Activated CD8-positive, alpha-beta T cell treated with anti-CD3 and anti-CD28 coated beads for 36 hours (primary cell): Measurements from ENCODE around the gene SLC35E4. TPM values are rescaled to one million over a fixed set of nuclear protein-coding genes. Genes with fewer than 3 reads are reported as not detected.

Source experiments
- ATAC-seq: fragments of 200-7000 bp; cut with Tn5 transposase; one replicate; pipeline ENCODE4 v1.10.0; 2021; ENCODE audit warnings: mild to moderate bottlenecking, moderate library complexity
- CTCF ChIA-PET: fragments of 350-600 bp; sonication (Branson Sonifier 250); formaldehyde crosslinking; loops from one replicate; lab custom pipeline; 2021; ENCODE audit warnings: antibody characterized with exemption; lab: Charles Lee
- POLR2A ChIA-PET: fragments of 350-600 bp; sonication (Branson Sonifier 250); formaldehyde crosslinking; loops from one replicate; lab custom pipeline; 2021; ENCODE audit warnings: antibody characterized with exemption; lab: Charles Lee
- DNase-seq: peaks from one replicate; pipeline ENCODE4 v3.0.0-alpha.2; 2020
- H3K27ac Mint-ChIP-seq: one replicate; pipeline ENCODE4 v1.8.0; 2021; ENCODE audit warnings: mild to moderate bottlenecking, mixed read lengths
- H3K27me3 Mint-ChIP-seq: one replicate; pipeline ENCODE4 v1.8.0; 2021; ENCODE audit warnings: mixed read lengths
- H3K36me3 Mint-ChIP-seq: one replicate; pipeline ENCODE4 v1.8.0; 2021; ENCODE audit warnings: low read depth, mixed read lengths
- H3K4me1 Mint-ChIP-seq: one replicate; pipeline ENCODE4 v1.8.0; 2021; ENCODE audit warnings: low read depth, mixed read lengths
- H3K4me3 Mint-ChIP-seq: one replicate; pipeline ENCODE4 v1.8.0; 2021; ENCODE audit warnings: mild to moderate bottlenecking, moderate library complexity, mixed read lengths
- H3K9me3 Mint-ChIP-seq: one replicate; pipeline ENCODE4 v1.8.0; 2021; ENCODE audit warnings: mixed read lengths
- CTCF ChIP-seq: fragments of 200-600 bp; IDR thresholded peaks from one replicate; pipeline ENCODE4 v1.8.0; 2022; ENCODE audit warnings: antibody characterized with exemption, mild to moderate bottlenecking
- intact Hi-C: fragments of 100-400 bp; cut with micrococcal nuclease; formaldehyde crosslinking; loops from one replicate; pipeline ENCODE4 v1.10.0; 2022
- total RNA-seq, 2 experiments: library from RNA; stranded (reverse); gene quantifications; one replicate each; pipeline ENCODE4 v1.2.3, GENCODE V29; 2021

The SLC35E4 gene
- total RNA-seq, 2 experiments from 2014 or later = 3.4 to 3.8 TPM

GRCh38 chr22:30610299-30610698, 25.3 kb upstream of the SLC35E4 start:
- H3K27ac Mint-ChIP-seq = no peak overlapping the region
- ChIA-PET POLR2A (interaction anchor here (0.6 to 1.5 kb wide), 3 partner anchors 10 to 20 kb away, joined by 3 to 4 read pairs (median 3); partner anchors contain the start of gene PES1), CTCF (interaction anchor here (1.4 kb wide), 1 partner anchor 25 kb away, joined by 5 read pairs; the partner anchor contains the start of gene SLC35E4)
- H3K4me1 Mint-ChIP-seq = peaks cover 25% of the 10 kb centered on the region
- H3K9me3 Mint-ChIP-seq = no peaks in the 10 kb centered on the region
- DNase-seq (no peak), ATAC-seq (no peak)
- H3K4me3 Mint-ChIP-seq = no peak overlapping the region
- TF ChIP-seq CTCF = no peak
- H3K27me3 Mint-ChIP-seq = no peaks in the 10 kb centered on the region
- intact Hi-C loops = no loop called here
- no peaks in the 10 kb centered on the region for H3K36me3 Mint-ChIP-seq

- intact Hi-C loops = no loop called here
- DNase-seq (no peak), ATAC-seq (no peak)
- H3K4me1 Mint-ChIP-seq = peaks cover 18% of the 10 kb centered on the region
- no peaks in the 10 kb centered on the region for H3K27me3 Mint-ChIP-seq
- H3K9me3 Mint-ChIP-seq = no peaks in the 10 kb centered on the region
- ChIA-PET POLR2A (no interaction called here), CTCF (interaction anchor here (1.0 kb wide), 1 partner anchor 23 kb away, joined by 3 read pairs; no protein-coding TSS in a partner anchor)
- H3K27ac Mint-ChIP-seq = no peak overlapping the region
- H3K4me3 Mint-ChIP-seq = no peak overlapping the region
- no peak for TF ChIP-seq CTCF
- no peaks in the 10 kb centered on the region for H3K36me3 Mint-ChIP-seq
Observed at GRCh38 chr22:30611197-30611596, 24.4 kb upstream of the SLC35E4 start.

DNA sequence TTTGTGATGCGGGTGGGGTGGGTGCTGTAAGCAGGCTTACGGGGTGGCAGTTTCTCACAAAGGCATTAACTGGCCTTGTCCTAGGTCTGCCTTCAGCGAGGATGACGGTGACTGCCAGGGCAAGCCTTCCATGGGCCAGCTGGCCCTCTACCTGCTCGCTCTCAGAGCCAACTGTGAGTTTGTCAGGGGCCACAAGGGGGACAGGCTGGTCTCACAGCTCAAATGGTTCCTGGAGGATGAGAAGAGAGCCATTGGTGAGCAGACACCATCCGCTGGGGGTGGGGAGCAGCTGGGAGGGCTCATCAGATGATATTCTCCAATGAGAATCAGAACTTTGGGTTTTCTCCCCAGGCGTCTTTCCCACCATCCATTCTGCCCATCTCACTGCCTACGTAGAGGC, 22.8 kb upstream of the SLC35E4 start:
- POLR2A ChIA-PET = no interaction called here
- CTCF ChIA-PET = interaction anchor here (1.6 kb wide), 1 partner anchor 22 kb away, joined by 8 read pairs; the partner anchor contains the start of gene SLC35E4
- intact Hi-C loops = no loop called here
- H3K4me3 Mint-ChIP-seq = no peak overlapping the region
- H3K36me3 Mint-ChIP-seq = no peaks in the 10 kb centered on the region
- no peaks in the 10 kb centered on the region for H3K9me3 Mint-ChIP-seq
- H3K4me1 Mint-ChIP-seq = peaks cover 5% of the 10 kb centered on the region
- no peak for TF ChIP-seq CTCF
- no peak overlapping the region for H3K27ac Mint-ChIP-seq
- no peaks in the 10 kb centered on the region for H3K27me3 Mint-ChIP-seq
- ATAC-seq (no peak), DNase-seq (no peak)

- CTCF ChIA-PET = no interaction called here
- ATAC-seq = no peak
Observed at GRCh38 chr22:30614268-30614667, 21.3 kb upstream of the SLC35E4 start.

More at GRCh38 chr22:30614268-30614667, 21.3 kb upstream of the SLC35E4 start:
- H3K27ac Mint-ChIP-seq = no peak overlapping the region
- no peak overlapping the region for H3K4me3 Mint-ChIP-seq
- H3K9me3 Mint-ChIP-seq = no peaks in the 10 kb centered on the region
- no peak for DNase-seq
- no peaks in the 10 kb centered on the region for H3K27me3 Mint-ChIP-seq
- intact Hi-C loops = no loop called here
- H3K4me1 Mint-ChIP-seq = peaks cover 3% of the 10 kb centered on the region
- no peak for TF ChIP-seq CTCF
- POLR2A ChIA-PET = no interaction called here
- no peaks in the 10 kb centered on the region for H3K36me3 Mint-ChIP-seq
